ENCODE data around the gene AMT. TPM values are rescaled to one million over a fixed set of nuclear protein-coding genes. Genes with fewer than 3 reads are reported as not detected.
A peak's percentile ranks its signal among the peaks of the same experiment; 100 is the strongest.

AMT gene
- total and polyA plus RNA-seq, 2 of the 13 experiments (the other 11 are each of a cell fraction or from before 2014, with no cell fraction given), result 35.3 to 59.0 TPM

DNA sequence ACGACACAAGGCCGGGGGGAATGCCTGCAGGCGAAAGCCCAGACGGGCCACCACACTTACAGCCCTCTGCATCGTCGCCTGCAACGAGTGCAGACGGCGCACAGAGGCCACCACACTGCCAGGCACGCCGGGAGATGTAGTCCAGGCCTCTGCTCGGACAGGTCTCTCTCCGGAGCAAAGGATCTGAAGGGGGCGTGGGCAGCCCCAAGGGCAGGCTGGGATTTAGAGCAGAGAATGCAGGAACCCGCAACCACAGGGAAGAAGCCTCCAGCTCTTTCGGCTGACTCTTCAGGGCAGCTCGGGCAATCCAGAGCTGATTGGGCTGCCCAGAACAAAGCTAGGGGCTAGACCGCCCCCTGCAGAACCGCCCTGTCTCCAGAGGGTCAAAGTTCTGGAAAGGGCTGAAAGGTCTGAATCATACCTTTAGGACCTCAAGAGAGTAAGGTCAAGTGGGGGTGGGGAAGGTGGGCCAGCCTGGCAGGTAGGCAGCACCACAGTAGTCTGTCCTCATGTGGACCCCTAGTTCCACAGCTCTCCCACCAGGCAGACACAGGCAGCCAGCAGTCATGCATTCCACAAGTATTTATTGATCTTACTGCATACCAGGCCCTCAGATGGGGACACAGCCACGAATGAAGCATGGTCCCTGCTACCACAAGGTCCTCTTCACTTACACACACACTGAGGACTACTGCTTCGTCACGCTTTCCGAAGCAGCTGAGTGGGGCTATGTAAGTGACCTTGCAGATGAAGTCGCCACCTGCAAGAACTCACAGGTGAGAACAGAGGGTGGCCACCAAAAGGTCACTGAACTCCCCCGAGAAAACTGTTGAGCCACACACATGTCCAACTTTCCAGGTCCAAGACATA is at the start of gene AMT (continued):
- TF ChIP-seq, protein P1, sequence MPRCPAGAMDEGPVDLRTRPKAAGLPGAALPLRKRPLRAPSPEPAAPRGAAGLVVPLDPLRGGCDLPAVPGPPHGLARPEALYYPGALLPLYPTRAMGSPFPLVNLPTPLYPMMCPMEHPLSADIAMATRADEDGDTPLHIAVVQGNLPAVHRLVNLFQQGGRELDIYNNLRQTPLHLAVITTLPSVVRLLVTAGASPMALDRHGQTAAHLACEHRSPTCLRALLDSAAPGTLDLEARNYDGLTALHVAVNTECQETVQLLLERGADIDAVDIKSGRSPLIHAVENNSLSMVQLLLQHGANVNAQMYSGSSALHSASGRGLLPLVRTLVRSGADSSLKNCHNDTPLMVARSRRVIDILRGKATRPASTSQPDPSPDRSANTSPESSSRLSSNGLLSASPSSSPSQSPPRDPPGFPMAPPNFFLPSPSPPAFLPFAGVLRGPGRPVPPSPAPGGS (CRISPR knock-in tag; IDR thresholded peaks at IDR 0.05), result no peak; the same call in 1 of the 2 replicates
- TF ChIP-seq HMG20B (CRISPR knock-in tag; conservative IDR thresholded peaks at IDR 0.05) (no peak), KLF15 (CRISPR knock-in tag; IDR thresholded peaks at IDR 0.05; ENCODE audit: borderline replicate concordance) (no peak), ZFP37 (CRISPR knock-in tag; IDR thresholded peaks at IDR 0.05; ENCODE audit: borderline replicate concordance) (no peak), MIXL1 (CRISPR knock-in tag; IDR thresholded peaks at IDR 0.05) (no peak), DPF2 (CRISPR knock-in tag; IDR thresholded peaks at IDR 0.05; ENCODE audit: borderline replicate concordance, low read depth) (no peak), ZNF781 (CRISPR knock-in tag; IDR thresholded peaks at IDR 0.05; ENCODE audit: borderline replicate concordance, not compliant biosample characterization) (no peak), ZNF333 (CRISPR knock-in tag; IDR thresholded peaks at IDR 0.05; ENCODE audit: borderline replicate concordance) (no peak), ZNF354B (CRISPR knock-in tag; IDR thresholded peaks at IDR 0.05) (0 out of 2 replicates have a peak, but pooled peaks have one; percentile 6), ZSCAN21 (CRISPR knock-in tag; IDR thresholded peaks at IDR 0.05; ENCODE audit: borderline replicate concordance) (peak; percentile 28; the same call in 1 of the 2 replicates), ATAD3A (CRISPR knock-in tag; IDR thresholded peaks at IDR 0.05) (no peak), ZNF703 (CRISPR knock-in tag; IDR thresholded peaks at IDR 0.05; ENCODE audit: borderline replicate concordance) (no peak), MEF2D (CRISPR knock-in tag; IDR thresholded peaks at IDR 0.05) (no peak), ZNF17 (CRISPR knock-in tag; IDR thresholded peaks at IDR 0.05) (no peak), NR2F2 (IDR thresholded peaks at IDR 0.05; ENCODE audit: borderline replicate concordance, low read depth) (peak; percentile 72), MXI1 (IDR thresholded peaks at IDR 0.05; ENCODE audit: borderline replicate concordance, low read depth, low read length) (peak; percentile 60; the same call in 1 of the 3 replicates), CCAR2 (optimal IDR thresholded peaks at IDR 0.05; ENCODE audit: low read depth, low read length) (no peak), ZNF329 (CRISPR knock-in tag; IDR thresholded peaks at IDR 0.05; ENCODE audit: low read depth) (no peak), ARHGAP35 (CRISPR knock-in tag; IDR thresholded peaks at IDR 0.05; ENCODE audit: borderline replicate concordance) (no peak), HNRNPL (IDR thresholded peaks at IDR 0.05; ENCODE audit: low read depth, low read length) (0 out of 2 replicates have a peak, but pooled peaks have one; percentile 32)
- TF ChIP-seq, protein P2, sequence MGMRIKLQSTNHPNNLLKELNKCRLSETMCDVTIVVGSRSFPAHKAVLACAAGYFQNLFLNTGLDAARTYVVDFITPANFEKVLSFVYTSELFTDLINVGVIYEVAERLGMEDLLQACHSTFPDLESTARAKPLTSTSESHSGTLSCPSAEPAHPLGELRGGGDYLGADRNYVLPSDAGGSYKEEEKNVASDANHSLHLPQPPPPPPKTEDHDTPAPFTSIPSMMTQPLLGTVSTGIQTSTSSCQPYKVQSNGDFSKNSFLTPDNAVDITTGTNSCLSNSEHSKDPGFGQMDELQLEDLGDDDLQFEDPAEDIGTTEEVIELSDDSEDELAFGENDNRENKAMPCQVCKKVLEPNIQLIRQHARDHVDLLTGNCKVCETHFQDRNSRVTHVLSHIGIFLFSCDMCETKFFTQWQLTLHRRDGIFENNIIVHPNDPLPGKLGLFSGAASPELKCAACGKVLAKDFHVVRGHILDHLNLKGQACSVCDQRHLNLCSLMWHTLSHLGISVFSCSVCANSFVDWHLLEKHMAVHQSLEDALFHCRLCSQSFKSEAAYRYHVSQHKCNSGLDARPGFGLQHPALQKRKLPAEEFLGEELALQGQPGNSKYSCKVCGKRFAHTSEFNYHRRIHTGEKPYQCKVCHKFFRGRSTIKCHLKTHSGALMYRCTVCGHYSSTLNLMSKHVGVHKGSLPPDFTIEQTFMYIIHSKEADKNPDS (CRISPR knock-in tag; IDR thresholded peaks at IDR 0.05), result peak; percentile 70; the same call in 1 of the 2 replicates
- TF ChIP-seq, protein P3, sequence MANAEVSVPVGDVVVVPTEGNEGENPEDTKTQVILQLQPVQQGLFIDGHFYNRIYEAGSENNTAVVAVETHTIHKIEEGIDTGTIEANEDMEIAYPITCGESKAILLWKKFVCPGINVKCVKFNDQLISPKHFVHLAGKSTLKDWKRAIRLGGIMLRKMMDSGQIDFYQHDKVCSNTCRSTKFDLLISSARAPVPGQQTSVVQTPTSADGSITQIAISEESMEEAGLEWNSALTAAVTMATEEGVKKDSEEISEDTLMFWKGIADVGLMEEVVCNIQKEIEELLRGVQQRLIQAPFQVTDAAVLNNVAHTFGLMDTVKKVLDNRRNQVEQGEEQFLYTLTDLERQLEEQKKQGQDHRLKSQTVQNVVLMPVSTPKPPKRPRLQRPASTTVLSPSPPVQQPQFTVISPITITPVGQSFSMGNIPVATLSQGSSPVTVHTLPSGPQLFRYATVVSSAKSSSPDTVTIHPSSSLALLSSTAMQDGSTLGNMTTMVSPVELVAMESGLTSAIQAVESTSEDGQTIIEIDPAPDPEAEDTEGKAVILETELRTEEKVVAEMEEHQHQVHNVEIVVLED (CRISPR knock-in tag; IDR thresholded peaks at IDR 0.05; ENCODE audit: borderline replicate concordance), result peak; percentile 59; the same call in 1 of the 2 replicates
- TF ChIP-seq, protein P4, sequence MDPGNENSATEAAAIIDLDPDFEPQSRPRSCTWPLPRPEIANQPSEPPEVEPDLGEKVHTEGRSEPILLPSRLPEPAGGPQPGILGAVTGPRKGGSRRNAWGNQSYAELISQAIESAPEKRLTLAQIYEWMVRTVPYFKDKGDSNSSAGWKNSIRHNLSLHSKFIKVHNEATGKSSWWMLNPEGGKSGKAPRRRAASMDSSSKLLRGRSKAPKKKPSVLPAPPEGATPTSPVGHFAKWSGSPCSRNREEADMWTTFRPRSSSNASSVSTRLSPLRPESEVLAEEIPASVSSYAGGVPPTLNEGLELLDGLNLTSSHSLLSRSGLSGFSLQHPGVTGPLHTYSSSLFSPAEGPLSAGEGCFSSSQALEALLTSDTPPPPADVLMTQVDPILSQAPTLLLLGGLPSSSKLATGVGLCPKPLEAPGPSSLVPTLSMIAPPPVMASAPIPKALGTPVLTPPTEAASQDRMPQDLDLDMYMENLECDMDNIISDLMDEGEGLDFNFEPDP (CRISPR knock-in tag; conservative IDR thresholded peaks at IDR 0.05), result no peak

All from HepG2 (cell line).